ENCODE results near the gene CRIM1.

Gene CRIM1

DNA sequence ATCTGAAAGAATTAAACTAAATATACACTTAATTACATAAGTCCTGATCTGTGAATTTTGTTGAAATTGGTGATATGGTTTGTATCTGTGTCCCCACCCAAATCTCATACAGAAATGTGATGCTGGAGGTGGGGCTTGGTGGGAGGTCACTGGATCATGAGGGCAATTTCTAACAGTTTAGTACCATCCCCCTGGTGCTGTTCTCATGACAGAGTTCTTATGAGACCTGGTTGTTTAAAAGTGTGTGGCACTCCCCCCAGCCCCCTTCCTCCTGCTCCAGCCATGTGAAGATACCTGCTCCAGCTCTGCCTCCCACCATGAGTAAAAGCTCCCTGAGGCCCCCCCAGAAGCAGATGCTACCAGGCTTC lies 223.7 kb downstream of the CRIM1 start:
- Histone ChIP-seq H3K4me3 (ENCODE audit: low read depth, low read length) (no peak overlapping the region), H3K9me3 (ENCODE audit: control insufficient read depth, insufficient read depth, low read length) (no peaks in the 10 kb centered on the region), H3K4me1 (ENCODE audit: control insufficient read depth, insufficient read depth, low read length) (no peaks in the 10 kb centered on the region), H3K9ac (ENCODE audit: low read depth, low read length) (no peak overlapping the region), H3K27me3 (ENCODE audit: control insufficient read depth, insufficient read depth, low read length) (no peaks in the 10 kb centered on the region), H3K27ac (ENCODE audit: low read depth, low read length) (no peak overlapping the region), H3K36me3 (ENCODE audit: control insufficient read depth, insufficient read depth, low read length) (peaks cover 68% of the 10 kb centered on the region)

DNA sequence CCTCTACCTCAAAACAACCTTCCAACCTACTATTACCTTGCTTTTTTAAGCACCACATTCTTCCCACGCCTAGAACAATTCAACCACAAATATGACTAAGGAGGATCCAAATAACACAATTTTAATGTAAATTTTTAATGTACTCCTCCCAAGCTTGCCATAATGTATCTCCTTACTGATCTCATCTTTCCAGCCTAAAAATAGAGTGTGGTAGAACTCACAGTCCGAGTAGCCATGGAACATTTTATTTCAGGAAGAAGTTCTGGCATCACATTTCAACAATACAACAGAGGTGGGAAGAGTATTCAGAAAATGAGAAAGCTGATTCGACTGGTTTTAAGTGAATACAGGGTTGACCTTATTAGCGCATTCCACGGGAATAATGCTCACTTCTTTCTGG lies 227.0 kb downstream of the CRIM1 start:
- H3K4me1 ChIP-seq (ENCODE audit: control insufficient read depth, insufficient read depth, low read length), result no peaks in the 10 kb centered on the region
- peaks cover 66% of the 10 kb centered on the region for H3K36me3 ChIP-seq (ENCODE audit: control insufficient read depth, insufficient read depth, low read length)
- H3K27ac ChIP-seq (ENCODE audit: low read depth, low read length), result no peak overlapping the region
- no peak overlapping the region for H3K9ac ChIP-seq (ENCODE audit: low read depth, low read length)
- H3K27me3 ChIP-seq (ENCODE audit: control insufficient read depth, insufficient read depth, low read length), result no peaks in the 10 kb centered on the region
- no peak overlapping the region for H3K4me3 ChIP-seq (ENCODE audit: low read depth, low read length)
- no peaks in the 10 kb centered on the region for H3K9me3 ChIP-seq (ENCODE audit: control insufficient read depth, insufficient read depth, low read length)

DNA sequence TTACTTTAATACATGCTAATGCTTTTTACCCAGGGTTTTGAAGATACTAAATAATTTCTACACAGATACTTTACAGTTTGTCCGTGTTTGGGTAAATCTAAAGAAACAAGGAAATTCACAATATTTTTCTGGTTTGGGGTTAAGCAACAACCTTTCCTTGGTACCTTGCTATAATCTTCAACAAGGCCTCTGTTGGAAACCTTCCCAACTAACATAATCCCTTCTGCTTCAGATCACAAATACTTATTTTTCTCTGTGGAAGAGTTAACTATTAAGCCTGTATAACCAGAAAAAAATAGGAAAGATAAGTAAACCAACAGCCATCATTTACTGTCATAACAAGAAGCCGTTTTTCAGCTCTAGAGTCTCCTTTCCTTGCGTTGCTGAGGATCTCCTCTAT lies 227.4 kb downstream of the CRIM1 start:
- Histone ChIP-seq H3K27me3 (ENCODE audit: control insufficient read depth, insufficient read depth, low read length) (no peaks in the 10 kb centered on the region), H3K4me1 (ENCODE audit: control insufficient read depth, insufficient read depth, low read length) (no peaks in the 10 kb centered on the region), H3K9me3 (ENCODE audit: control insufficient read depth, insufficient read depth, low read length) (no peaks in the 10 kb centered on the region), H3K4me3 (ENCODE audit: low read depth, low read length) (no peak overlapping the region), H3K9ac (ENCODE audit: low read depth, low read length) (no peak overlapping the region), H3K27ac (ENCODE audit: low read depth, low read length) (no peak overlapping the region), H3K36me3 (ENCODE audit: control insufficient read depth, insufficient read depth, low read length) (peaks cover 62% of the 10 kb centered on the region)

DNA sequence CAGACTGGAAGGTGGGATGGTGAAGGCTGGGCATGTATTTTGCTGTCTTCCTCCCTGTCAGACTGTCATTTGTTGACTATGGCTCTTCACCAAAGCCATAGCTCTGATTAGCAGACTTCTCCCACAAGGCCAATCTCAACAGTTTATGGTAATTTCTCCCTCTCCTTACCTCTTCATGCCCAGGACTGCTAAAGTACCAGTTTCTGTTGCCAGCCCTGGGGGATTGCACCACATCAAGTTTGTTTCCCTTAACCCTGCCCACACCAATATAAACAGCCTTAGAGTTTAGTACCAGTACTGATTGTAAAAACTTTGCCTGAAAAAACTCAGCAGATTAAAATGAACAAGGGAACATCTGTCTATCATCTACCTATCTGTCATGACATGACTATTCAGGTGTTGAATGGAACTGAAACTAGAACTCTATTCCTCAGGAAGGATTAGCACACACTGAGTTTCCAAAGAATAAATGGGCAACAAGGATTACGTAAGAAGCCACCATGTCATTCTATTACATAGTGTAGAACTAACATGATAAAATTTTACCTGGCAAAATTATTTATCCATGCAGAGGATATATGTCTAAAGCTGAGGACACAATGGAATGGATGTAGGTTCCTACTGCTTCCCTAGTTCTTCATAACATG lies 228.7 kb downstream of the CRIM1 start:
- H3K9ac ChIP-seq (ENCODE audit: low read depth, low read length), result no peak overlapping the region
- H3K4me1 ChIP-seq (ENCODE audit: control insufficient read depth, insufficient read depth, low read length), result no peaks in the 10 kb centered on the region
- H3K4me3 ChIP-seq (ENCODE audit: low read depth, low read length), result no peak overlapping the region
- H3K36me3 ChIP-seq (ENCODE audit: control insufficient read depth, insufficient read depth, low read length), result peaks cover 52% of the 10 kb centered on the region
- no peaks in the 10 kb centered on the region for H3K27me3 ChIP-seq (ENCODE audit: control insufficient read depth, insufficient read depth, low read length)
- H3K27ac ChIP-seq (ENCODE audit: low read depth, low read length), result no peak overlapping the region
- H3K9me3 ChIP-seq (ENCODE audit: control insufficient read depth, insufficient read depth, low read length), result no peaks in the 10 kb centered on the region

DNA sequence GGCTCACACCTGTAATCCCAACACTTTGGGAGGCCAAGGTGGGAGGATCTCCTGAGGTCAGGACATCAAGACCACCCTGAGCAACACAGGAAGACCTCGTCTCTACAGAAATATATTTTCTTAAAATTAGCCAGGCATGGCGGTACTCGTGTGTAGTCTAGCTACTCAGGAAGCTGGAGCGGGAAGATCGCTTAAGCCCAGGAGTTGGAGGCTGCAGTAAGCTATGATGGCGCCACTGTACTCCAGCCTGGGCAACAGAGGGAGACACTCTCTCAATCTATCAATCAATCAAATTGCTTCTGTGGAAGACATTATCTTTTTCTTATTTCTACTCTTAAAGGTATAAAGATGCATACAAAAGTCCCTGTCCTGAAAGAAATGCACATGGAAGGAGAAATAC lies 231.1 kb downstream of the CRIM1 start:
- Histone ChIP-seq H3K9me3 (ENCODE audit: control insufficient read depth, insufficient read depth, low read length) (no peaks in the 10 kb centered on the region), H3K27me3 (ENCODE audit: control insufficient read depth, insufficient read depth, low read length) (no peaks in the 10 kb centered on the region), H3K9ac (ENCODE audit: low read depth, low read length) (no peak overlapping the region), H3K27ac (ENCODE audit: low read depth, low read length) (no peak overlapping the region), H3K4me3 (ENCODE audit: low read depth, low read length) (no peak overlapping the region), H3K4me1 (ENCODE audit: control insufficient read depth, insufficient read depth, low read length) (no peaks in the 10 kb centered on the region), H3K36me3 (ENCODE audit: control insufficient read depth, insufficient read depth, low read length) (peaks cover 46% of the 10 kb centered on the region)

DNA sequence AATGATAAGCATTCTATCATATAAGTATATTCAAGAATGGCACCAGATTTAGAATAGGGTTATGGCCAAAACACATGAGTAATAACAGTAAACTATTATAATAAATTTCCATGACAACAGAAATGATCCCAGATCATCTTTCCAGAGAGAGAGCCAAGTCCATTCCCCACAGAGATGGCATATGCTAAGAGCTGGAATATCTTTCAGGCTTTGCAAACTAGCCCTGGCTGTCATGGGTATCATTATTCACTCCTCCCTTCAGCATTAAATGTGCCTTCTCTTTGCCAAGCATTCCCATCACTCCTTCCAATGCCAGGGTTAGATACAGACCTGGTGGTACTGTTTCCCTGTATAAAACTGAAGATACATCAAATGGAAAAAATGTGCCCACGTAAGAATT lies 231.5 kb downstream of the CRIM1 start:
- H3K4me3 ChIP-seq (ENCODE audit: low read depth, low read length), result no peak overlapping the region
- no peaks in the 10 kb centered on the region for H3K4me1 ChIP-seq (ENCODE audit: control insufficient read depth, insufficient read depth, low read length)
- H3K9ac ChIP-seq (ENCODE audit: low read depth, low read length), result no peak overlapping the region
- H3K9me3 ChIP-seq (ENCODE audit: control insufficient read depth, insufficient read depth, low read length), result no peaks in the 10 kb centered on the region
- H3K36me3 ChIP-seq (ENCODE audit: control insufficient read depth, insufficient read depth, low read length), result peaks cover 45% of the 10 kb centered on the region
- no peak overlapping the region for H3K27ac ChIP-seq (ENCODE audit: low read depth, low read length)
- H3K27me3 ChIP-seq (ENCODE audit: control insufficient read depth, insufficient read depth, low read length), result no peaks in the 10 kb centered on the region

DNA sequence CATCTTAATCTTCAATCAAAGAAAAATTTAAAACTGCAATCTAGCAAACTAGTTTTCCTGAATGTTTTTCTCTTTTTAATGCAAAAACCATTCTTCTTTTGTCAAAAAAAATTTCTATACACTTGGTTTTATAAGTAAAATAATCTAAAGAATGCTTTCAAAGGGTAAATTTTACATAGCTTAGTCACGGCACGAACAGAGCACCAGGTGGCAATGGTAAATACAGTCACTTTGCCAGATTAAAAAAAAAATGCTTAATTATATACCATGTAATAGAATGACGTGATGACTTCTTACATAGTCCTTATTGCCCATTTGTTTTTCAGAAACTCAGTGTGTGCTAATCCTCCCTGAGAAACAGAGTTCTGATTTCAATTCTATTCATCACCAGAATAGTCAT lies 232.0 kb downstream of the CRIM1 start:
- no peak overlapping the region for H3K27ac ChIP-seq (ENCODE audit: low read depth, low read length)
- no peak overlapping the region for H3K9ac ChIP-seq (ENCODE audit: low read depth, low read length)
- H3K27me3 ChIP-seq (ENCODE audit: control insufficient read depth, insufficient read depth, low read length), result no peaks in the 10 kb centered on the region
- H3K9me3 ChIP-seq (ENCODE audit: control insufficient read depth, insufficient read depth, low read length), result no peaks in the 10 kb centered on the region
- H3K4me1 ChIP-seq (ENCODE audit: control insufficient read depth, insufficient read depth, low read length), result no peaks in the 10 kb centered on the region
- no peak overlapping the region for H3K4me3 ChIP-seq (ENCODE audit: low read depth, low read length)
- peaks cover 41% of the 10 kb centered on the region for H3K36me3 ChIP-seq (ENCODE audit: control insufficient read depth, insufficient read depth, low read length)

DNA sequence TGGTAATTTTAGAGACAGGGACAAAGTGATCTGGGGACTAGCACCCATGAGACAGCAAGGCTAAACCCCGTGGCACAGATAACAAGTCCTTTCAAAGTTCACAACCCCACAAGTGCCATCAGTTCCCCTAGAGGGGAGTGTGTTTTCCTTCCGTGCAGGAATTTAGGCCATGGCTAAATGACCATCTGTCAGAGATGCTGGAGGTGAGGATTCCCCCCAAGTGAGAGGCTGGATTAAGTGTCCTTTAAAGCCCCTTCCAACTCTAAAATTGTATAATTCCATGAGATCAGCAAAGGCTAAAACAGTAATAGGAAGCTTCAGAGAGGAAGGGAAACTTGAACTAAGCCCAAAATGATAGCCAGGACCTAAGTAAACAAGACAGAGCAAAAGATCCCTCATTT lies 233.7 kb downstream of the CRIM1 start:
- H3K4me1 ChIP-seq (ENCODE audit: control insufficient read depth, insufficient read depth, low read length), result no peaks in the 10 kb centered on the region
- no peak overlapping the region for H3K4me3 ChIP-seq (ENCODE audit: low read depth, low read length)
- H3K36me3 ChIP-seq (ENCODE audit: control insufficient read depth, insufficient read depth, low read length), result peaks cover 25% of the 10 kb centered on the region
- no peak overlapping the region for H3K27ac ChIP-seq (ENCODE audit: low read depth, low read length)
- H3K9ac ChIP-seq (ENCODE audit: low read depth, low read length), result no peak overlapping the region
- H3K27me3 ChIP-seq (ENCODE audit: control insufficient read depth, insufficient read depth, low read length), result no peaks in the 10 kb centered on the region
- no peaks in the 10 kb centered on the region for H3K9me3 ChIP-seq (ENCODE audit: control insufficient read depth, insufficient read depth, low read length)

DNA sequence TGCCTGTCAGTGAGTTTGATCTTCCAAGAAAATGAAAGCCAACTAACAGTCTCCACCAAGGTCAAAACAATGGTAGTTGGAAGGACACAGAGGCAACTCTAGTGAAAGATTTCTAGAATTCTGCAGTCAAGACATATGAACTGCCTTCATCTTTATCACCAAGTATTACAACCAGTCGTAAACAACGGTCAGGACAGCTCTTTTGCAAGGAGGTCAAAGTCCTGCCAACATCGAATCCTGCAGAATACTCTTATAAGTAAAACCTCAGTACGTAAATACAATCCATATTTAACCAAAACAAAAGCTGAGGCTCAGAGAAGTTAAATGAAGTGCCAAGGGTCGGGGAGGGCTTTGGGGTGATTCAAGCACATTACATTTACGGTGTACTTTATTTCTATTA lies 239.3 kb downstream of the CRIM1 start:
- no peak overlapping the region for H3K9ac ChIP-seq (ENCODE audit: low read depth, low read length)
- H3K4me1 ChIP-seq (ENCODE audit: control insufficient read depth, insufficient read depth, low read length), result peaks cover 15% of the 10 kb centered on the region
- peaks cover 13% of the 10 kb centered on the region for H3K36me3 ChIP-seq (ENCODE audit: control insufficient read depth, insufficient read depth, low read length)
- no peak overlapping the region for H3K27ac ChIP-seq (ENCODE audit: low read depth, low read length)
- H3K9me3 ChIP-seq (ENCODE audit: control insufficient read depth, insufficient read depth, low read length), result no peaks in the 10 kb centered on the region
- H3K27me3 ChIP-seq (ENCODE audit: control insufficient read depth, insufficient read depth, low read length), result peaks cover 24% of the 10 kb centered on the region
- no peak overlapping the region for H3K4me3 ChIP-seq (ENCODE audit: low read depth, low read length)

DNA sequence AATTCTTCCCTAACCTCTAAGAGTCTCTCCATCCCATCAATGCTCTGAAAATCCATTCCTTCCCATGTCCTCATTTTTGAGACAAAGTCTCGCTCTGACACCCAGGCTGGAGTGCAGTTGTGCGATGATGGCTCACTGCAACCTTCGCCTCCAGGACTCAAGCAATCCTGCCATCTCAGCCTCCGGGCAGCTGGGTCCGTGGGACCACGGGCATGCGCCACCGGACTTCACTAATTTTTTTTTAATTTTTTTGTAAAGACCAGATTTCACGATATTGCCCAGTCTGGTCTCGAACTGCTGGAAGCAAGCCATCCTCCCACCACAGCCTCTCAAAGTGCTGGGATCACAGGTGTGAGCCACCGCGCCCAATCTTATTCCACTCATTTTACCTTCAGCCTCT lies 240.8 kb downstream of the CRIM1 start:
- H3K9ac ChIP-seq (ENCODE audit: low read depth, low read length), result no peak overlapping the region

DNA sequence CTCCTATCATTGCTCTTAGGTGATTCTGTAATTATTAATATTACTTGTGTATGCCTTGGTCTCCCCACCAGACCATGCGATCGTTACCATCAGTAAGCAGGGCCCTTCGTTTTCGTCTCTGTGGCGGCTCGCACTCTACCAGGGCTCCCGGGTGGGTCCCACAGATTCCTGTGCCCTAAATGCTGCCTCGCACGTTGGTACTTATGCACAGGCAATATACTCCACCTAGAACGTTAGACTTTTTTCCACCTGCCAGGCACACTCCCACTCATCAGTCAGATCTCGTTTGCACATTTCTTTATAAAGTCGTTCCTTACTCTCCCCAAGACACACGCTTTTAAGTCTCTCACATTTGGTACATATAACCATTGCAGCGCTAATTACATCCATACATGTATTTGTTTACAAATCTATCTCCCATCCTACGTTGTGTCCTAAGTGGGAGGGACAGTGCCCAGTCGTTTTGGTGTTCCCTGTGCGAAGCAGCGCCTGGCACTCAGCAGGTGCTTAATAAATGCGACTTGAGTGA lies 241.5 kb downstream of the CRIM1 start:
- H3K27ac ChIP-seq (ENCODE audit: low read depth, low read length), result peak overlapping the region; percentile 93
- no peaks in the 10 kb centered on the region for H3K9me3 ChIP-seq (ENCODE audit: control insufficient read depth, insufficient read depth, low read length)
- peak overlapping the region; percentile 72; the same call in 1 of the 2 replicates for H3K9ac ChIP-seq (ENCODE audit: low read depth, low read length)
- H3K4me1 ChIP-seq (ENCODE audit: control insufficient read depth, insufficient read depth, low read length), result peaks cover 15% of the 10 kb centered on the region
- H3K27me3 ChIP-seq (ENCODE audit: control insufficient read depth, insufficient read depth, low read length), result peaks cover 24% of the 10 kb centered on the region
- peak overlapping the region; percentile 67 for H3K4me3 ChIP-seq (ENCODE audit: low read depth, low read length)
- peaks cover 3% of the 10 kb centered on the region; the same call in 1 of the 2 replicates for H3K36me3 ChIP-seq (ENCODE audit: control insufficient read depth, insufficient read depth, low read length)

More for the DNA sequence above, 240.8 kb downstream of the CRIM1 start:
- Histone ChIP-seq H3K27me3 (ENCODE audit: control insufficient read depth, insufficient read depth, low read length) (peaks cover 24% of the 10 kb centered on the region), H3K27ac (ENCODE audit: low read depth, low read length) (no peak overlapping the region), H3K4me1 (ENCODE audit: control insufficient read depth, insufficient read depth, low read length) (peaks cover 15% of the 10 kb centered on the region), H3K4me3 (ENCODE audit: low read depth, low read length) (no peak overlapping the region; the same call in 1 of the 2 replicates), H3K36me3 (ENCODE audit: control insufficient read depth, insufficient read depth, low read length) (peaks cover 3% of the 10 kb centered on the region; the same call in 1 of the 2 replicates), H3K9me3 (ENCODE audit: control insufficient read depth, insufficient read depth, low read length) (no peaks in the 10 kb centered on the region)

All from HUES48 (cell line).